Esophagus mucosa (tissue), 1 donor: Measurements from ENCODE around the gene MCC. TPM values are rescaled to one million over a fixed set of nuclear protein-coding genes. Genes with fewer than 3 reads are reported as not detected.
"Not testable (repeated sequence)": the region's sequence is repeated elsewhere in the genome, so short reads cannot be mapped to it uniquely, and the experiment has no call there.

Source experiments
- ATAC-seq: fragments of 200-7000 bp; cut with Tn5 transposase; one replicate; pipeline ENCODE4 v1.9.1; 2020
- total RNA-seq: library from RNA; stranded (reverse); gene quantifications from one replicate; pipeline ENCODE4 v1.2.4, GENCODE V29; 2023
- donor health status: DM: yes; HTN: yes; CAD: no.

Gene MCC
- total RNA-seq, 1 donor from 2014 or later = 37.6 TPM

DNA sequence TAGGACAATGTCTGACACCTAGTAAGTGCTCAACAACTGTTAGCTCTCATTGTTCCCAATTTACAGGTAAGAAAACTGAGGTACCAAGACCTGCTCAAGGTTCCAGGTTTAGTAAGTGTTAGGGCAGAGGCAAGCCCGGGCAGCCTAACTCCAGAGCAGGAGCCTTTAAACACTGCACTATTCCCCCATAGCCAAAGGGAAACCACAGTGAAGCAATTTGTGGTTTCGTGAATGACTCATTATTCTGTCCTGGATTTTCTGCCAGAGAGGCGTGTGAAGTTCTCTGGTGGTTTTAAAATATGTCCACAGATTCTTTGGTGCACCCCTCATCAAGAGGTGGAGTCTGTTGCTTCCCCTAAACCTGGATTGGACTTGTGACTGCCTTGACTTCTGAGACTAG lies 1.0 kb upstream of the MCC start:
- peak; percentile 95 for ATAC-seq

DNA sequence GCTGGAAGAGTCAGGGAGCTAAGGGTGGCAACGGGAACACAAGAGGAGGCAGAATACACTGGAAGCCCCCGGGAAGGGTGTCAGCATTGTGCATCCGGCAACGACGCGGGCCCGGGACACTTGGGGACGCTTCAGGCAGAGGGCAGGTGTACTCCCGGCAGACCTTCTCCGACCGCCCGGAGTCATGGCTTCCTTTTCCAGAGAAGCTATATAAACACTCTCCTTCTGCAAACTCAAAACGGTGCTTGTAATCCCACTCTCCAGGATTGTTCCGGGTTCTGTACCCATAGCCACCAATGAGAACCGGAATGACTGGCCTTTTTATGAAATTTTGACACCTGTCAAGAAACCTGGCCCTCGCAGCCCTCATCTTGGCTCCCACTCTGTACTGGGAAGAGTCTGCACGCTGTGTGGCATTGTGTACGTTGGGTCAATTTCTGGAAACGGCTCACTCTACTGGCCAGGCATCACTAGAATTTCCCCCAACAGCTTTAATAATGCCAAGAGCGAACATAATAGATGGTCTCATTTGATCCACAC lies 462 bp upstream of the MCC start:
- ATAC-seq = peak; percentile 30

DNA sequence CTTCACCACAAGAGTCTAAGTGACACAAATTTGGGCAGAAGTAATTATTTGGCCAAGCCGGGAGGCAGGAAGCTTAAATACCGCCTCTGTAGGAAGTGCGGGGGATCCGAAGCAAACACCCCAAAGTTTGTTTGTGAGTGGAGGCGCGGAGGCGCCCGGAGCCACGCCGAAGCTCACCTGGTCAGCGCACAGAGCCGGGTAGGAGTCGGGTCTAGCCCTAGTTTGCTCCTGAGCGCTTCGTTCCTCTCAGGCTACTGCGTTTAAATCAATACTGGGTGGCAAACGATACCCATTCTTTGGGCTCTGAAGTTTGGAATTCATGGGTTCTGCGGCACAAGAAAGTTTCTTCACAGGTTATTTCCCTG lies 855 bp downstream of the MCC start:
- ATAC-seq = no peak

DNA sequence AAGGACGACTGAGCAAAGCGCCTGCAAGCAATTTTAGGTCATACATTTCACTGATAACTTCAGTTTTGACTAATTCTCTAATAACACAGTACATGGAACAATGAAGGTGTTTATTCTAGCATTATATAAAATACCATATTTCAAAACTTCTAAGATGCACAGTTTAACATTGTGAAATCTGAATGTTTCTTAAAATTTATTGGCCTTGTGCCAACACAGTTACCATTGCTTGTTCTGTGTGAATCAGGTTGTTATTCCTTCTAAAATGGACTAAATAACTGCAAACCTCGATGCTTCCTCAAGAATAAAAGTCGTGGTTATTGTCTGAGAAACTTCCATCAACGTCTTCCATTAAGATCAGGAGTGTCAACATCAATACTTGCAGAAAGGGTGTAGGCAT lies 8.0 kb downstream of the MCC start:
- ATAC-seq = no peak

DNA sequence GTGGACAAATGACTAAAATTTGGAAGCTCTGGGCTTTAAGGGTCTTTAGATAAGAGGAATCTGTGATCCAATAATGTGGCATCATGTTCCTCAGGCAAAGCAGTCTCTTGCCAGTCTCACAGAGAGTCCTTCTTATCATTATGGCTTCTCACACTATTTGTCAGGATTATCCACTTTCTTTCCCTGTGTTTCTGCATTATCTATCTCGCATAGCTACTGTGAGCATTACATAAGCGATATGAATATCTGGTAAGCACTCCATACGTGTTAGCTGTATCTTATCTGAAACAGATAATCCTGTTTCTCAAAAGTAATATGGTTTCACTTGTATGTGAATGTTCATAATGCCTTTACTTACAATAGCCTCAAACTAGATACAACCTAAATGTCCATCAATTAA lies 9.6 kb downstream of the MCC start:
- no peak for ATAC-seq

DNA sequence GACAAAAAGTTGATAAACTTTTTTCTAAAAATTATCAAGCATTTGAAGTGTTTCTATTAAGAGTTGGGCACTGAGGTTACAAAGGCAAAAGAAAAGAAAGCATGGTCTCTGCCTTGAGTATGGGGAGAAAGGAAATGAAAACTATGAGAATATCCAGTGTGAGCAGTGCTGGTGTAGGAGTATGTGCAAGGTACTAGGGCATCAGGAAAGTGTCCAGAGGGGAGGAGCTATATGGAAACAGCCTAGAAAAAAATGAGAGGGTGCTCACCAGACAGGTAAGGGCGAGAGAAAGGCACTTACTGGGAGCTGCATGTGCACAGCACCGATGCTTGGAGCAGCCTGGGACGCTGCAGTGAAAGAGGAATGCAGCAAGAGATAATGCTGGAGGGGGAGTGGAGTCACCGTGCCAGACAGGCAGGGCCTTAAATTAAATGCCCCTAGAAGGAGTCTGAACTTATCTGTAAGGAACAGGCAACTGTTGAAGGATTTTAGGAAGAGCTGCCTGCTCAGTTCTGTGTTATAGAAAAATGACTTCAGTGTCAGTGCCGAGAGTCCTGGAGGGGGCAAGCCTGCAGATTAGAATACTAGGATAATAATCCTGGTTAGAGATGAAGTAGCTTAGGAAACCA lies 14.0 kb downstream of the MCC start:
- no peak for ATAC-seq

DNA sequence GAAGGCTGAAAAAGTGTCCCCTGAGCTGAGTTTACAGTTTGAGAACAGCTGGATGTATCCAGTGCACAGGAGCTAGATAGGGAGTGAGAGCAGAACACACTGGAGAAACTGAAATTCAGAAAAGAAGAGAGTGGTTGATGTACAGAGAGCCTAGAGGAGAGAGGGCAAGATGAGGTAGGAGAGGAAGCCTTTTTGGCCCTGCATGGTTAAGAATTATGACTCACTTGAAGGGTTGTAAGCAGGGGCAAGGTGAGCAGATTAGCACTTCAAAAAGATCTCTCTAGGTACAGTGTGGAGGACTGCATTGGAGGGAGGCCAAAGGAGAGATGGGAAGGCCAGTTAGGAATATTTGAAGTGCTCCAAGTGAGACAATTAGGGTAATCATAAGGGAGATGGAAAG lies 25.2 kb downstream of the MCC start:
- ATAC-seq = no peak

DNA sequence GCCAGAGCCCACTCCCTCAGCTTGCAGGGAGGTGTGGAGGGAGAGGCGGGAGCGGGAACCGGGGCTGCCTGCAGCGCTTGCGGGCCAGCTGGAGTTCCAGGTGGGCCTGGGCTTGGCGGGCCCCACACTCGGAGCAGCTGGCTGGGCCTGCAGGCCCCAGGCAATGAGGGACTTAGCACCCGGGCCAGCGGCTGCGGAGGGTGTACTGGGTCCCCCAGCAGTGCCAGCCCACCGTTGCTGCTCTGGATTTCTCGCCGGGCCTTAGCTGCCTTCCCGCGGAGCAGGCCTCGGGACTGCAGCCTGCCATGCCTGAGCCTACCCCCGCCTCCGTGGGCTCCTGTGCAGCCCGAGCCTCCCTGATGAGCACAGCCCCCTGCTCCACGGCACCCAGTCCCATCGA lies 31.1 kb downstream of the MCC start:
- ATAC-seq = not testable (repeated sequence)

DNA sequence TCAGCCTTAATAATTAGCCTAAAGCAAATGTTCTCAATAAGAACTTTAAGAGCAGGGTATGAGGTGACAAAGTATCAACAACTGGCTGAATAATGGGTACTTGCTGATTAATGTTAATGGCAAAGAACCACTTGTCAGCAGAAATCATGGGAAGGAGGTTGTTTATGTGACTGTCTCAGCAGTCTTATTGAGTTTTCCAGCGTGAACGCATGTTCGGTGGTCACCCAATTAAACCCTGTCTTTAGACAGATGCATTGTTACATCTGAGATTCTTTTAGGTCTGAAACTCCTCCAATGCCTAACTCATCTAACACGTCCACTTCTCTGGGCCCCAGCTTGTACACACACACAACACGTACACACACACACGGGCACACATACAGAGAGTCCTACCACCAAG lies 35.3 kb downstream of the MCC start:
- ATAC-seq = no peak

DNA sequence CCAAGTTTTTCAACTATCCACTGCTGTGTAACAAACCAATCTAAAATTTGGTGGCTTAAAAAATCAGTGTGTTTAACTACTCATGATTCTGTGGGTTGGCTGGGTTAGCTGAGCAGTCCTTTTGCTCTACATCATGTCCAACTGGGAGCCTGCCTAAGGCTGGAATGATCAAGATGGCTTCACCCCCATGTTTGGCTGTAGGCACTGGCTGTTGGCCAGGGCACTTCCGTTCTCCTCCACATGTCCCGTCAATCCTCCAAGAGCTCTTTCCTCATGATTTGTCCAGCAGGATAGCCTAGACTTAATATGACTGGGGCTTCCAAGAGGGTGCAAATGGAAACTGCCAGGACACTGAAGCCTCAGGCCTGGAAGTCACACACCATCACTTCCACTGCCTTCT lies 36.5 kb downstream of the MCC start:
- no peak for ATAC-seq

DNA sequence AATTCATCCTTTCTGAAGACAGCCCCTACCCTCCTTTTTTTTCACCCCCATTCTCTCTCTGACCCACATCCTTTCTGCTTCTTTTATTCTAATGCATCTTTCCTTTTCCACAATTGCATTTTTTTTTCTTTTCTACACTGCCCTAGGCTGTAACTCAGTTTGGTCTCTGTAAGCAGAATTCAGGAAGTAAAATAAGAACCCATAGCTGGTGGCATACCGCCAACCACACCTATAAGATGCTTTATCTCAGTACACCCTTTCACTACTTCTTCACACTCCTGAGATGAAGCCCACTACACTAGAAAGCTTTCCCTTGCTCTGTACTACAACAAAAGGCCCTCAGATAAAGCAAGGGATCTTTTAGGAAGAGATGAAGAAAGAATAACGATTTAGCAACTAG lies 37.3 kb downstream of the MCC start:
- peak; percentile 8 for ATAC-seq

DNA sequence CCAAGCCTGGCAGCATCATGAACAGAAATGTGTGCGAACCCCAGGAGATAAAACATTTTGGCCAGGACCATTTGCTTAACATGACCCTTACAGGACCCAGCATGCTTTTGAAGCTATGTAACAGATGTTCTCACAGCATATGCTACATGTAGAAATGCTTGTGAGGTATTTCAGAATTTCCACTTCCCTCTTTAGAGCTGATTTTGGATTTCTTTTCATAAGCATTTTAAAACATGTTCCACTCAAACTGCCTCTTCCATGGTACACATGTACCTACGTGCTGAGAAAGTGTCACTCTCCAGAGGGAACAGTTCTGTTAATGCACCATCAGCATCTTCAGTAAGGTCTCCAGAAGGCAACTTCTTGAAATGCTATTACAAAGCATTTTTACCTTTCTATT lies 37.8 kb downstream of the MCC start:
- no peak for ATAC-seq

DNA sequence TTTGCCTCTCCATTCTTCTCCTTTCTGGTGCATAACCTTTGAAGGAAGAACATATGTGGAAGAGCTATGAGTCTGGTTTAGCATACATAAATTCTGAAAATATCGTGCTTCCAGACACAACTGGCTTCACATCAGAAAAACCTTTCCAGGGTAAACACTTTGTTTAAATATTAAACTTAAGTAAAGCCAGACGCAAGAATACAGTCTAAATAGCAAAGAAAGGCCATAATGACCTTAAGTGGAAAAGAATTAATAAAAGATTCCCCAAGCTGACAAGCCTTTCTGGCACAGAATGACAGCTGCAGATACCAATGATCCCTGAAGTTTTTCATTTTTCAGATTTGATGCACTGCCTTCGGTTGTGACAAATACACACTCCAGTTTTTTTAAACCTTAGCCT lies 40.0 kb downstream of the MCC start:
- no peak for ATAC-seq

DNA sequence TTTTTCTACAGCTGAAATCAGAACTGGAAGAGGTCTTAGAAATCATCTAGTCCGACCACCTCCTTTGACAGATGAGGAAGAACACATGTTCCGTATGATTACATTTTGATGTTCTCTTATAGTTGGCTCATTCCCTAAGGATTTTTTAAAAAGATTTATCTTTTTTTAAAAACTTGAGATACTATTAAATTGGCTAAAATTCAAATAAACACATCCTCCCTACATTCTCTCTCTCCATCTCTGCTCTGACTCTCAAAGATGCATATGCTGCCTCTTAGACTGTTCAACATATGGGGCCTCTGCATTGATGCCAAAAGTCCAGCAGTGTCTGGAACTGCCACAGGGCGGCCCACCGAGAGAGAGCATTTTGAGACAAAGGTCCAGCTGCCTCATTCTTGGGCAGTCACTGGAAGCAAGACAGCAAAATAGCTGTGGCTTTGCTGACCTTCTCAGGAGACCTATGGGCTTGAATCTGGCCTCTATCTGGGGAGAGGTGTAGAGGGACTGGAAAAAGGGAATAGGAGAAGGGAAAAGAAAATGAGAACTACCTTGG lies 40.7 kb downstream of the MCC start:
- no peak for ATAC-seq

DNA sequence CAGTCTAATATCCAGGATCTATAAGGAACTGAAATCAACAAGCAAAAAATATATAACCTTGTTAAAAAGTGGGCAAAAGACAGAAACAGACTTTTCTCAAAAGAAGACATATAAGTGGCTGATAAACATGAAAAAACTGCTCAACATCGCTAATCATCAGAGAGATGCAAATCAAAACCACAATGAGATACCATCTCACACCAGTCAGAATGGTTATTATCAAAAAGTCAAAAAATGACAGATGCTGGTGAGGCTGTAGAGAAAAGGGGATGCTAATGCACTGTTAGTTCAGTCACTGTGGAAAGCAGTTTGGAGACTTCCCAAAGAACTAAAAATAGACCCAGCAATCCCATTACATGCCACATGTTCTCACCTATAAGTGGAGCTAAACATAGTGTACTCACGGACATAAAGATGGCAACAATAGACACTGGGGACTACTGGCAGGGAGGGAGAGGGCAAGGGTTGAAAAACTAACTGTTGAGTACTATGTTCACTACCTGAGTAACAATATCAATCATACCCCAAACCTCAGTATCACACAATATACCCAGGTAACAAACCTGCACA lies 41.8 kb downstream of the MCC start:
- no peak for ATAC-seq

DNA sequence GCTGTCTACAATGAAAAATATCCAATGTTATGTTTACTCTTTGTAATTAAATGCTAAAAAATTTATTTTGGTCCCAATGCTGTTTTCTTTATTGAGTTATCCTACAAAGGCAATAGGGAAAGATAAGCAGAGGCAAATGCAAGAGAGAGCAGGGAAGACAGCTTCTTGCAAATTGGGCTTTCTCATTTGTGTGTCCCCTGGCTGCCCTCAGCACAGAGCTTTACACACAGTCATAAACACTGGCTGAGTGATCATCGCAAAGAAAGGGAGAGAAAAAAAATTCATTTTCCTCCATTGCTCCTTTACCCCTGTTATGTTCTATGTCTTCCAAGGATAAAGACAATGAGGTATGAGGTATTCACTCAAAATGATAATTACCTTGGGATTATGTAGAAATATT lies 51.1 kb downstream of the MCC start:
- no peak for ATAC-seq

DNA sequence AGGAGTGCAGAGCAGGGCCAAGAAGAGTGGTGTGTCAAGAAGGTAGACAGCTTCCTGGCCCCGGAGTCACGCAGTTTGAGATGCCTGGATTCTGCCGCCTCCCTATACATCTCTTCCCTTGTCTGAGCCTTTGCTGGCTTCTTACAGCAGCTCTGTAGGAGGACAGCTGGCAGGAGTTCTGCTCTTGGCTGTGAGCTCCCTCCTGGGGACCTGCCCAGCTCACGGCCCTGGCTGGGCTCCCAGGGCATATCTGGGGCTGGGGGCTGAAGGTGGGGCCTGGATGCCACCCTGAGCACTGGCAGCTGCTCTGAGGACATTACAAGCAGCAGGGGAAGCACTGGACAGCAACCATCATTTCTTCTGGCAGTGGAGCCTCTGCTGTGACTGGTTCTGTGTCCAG lies 52.7 kb downstream of the MCC start:
- peak; percentile 13 for ATAC-seq

DNA sequence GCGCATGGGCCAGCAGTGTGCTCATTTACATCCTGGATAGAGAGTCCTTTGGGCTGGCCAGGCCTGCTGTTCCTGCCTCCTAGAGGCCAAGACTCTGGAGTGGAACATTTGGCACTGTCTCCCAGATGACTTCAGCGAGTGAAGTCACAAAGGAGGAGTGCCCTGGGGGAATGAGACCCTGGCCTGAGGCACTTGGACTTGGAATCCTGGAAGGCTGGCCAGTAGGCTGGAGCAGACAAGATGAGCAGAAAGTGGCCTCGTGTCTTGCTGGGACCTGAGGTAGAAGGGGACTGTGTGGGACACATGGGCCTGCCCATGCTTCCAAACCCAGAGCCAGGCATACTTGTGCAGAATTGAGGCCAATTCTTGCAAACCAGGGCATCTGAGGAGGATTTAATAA lies 53.4 kb downstream of the MCC start, which contains the start of gene TSSK1B:
TSS of gene TSSK1B (minus strand) at position 101 of the 400 bp plus-strand sequence. CDS start 150 bp downstream, outside the sequence.
- no peak for ATAC-seq

DNA sequence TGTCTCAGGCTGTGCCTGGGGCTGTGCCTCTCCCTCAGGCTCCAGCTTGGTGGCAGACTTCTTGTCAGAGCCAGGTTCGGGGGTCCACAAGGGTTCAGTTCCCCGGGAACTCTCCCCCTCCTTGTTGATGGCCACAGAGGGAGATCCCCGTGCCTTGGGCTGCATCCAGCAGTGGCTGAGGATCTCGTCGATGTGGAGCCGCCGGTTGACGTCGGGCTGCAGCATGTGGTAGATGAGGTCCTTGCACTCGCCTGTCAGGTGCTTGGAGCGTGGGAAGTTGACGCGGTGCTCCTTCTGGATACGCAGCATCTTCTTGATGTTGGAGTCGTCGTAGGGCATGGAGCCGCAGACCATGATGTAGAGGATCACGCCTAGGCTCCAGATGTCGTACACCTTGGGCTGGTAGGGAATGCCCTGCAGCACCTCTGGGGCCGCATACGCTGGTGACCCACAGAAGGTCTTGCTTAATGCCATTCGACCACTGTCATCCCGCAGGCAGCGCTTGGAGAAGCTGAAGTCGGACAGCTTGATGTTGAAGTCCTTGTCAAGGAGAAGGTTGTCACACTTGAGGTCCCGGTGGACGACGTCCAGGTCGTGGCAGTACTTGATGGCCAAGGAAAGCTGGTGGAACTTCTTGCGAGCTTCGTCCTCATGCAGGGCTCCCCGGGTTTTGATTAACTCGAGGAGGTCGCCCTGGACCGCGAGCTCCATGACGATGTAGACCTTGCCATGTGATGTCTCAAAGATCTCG lies 54.2 kb downstream of the MCC start:
- no peak for ATAC-seq

DNA sequence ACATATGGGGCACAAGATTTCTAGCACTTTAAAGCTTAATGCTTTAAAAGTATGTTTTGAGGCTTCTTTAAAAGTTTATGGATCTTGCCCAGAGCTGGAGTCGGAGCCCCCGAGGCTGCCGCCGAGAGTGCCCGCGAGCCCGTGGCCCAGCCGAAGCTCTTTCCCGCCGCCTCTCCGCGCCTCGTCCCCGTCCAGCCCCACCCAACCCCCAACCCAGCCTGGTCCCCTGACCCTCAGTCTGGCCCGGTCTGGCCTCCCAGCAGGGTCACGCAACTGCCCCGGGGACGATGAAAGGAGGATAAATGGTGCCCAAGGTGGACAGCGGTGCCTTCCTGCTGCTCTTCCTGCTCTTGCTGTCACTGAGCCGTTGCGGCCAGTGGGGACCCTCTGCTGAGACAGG lies 55.2 kb downstream of the MCC start:
- no peak for ATAC-seq

DNA sequence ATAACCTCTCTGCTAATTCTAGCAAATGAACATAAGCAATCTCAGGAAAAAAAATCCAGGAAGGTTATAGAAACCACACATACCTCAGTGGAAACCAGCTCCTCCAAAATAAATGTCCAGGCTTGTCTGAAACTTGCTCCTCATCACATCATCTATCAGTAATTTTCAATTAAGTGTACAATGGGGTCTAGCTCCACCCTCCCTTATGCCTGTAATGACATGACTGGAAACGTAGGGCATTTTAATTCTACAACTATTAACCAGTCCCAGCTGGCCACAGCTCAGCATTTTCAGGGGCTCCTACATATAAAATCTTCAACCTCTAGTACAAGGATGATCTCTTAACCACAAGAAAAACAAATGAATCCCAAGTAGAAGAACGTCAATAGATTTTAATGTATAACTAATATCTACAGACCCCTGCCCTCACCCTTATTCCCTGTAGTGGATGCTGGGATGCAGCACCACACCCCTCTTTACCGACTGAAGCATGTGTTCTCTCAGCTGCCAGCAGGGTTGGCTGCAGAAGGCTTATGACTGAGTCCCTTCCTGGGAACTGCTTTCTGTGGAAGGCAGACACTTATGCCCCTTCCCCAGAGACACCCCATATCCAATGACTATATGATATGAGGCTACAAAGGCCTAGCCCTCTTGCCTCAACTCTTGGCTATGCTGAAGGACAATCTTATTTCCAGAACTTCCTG lies 60.2 kb downstream of the MCC start:
- peak; percentile 82 for ATAC-seq

DNA sequence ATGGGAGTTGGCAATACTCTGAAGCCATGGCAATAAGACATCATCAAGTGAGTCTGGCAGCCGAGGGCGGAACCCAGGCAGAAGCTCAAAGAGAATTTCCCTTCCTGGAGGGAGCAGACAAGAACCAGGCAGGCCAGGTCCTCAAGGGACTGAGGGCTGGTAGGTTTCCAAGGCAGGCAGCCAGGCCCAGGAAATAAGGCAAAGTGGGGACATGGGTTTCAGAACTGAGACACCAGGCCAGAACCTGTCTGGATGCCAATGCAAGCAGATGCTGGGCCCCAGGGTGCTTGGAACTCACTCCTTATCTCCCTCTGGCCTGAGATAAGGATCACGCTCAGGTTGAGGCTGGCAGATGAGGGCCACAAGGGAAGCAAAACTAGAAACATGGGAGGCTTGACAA lies 62.3 kb downstream of the MCC start:
- ATAC-seq = no peak

DNA sequence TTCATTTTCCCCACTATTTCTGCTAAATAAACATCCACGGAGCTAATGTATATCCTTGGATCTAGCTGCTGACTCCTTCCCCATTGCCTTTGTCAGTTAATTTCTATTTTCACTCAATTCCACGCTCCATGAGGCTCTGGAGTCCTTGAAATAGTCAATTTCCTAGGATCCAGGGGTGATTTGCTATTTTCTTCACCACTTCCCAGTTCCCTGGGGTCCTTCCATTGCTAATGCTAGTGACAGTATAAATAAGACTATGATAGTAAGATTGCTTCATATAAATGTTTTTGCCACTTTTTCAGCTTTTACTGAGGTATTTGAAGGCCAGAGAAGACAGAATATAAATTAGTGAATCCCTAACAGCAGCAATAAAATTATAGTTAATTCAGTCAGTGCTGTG lies 66.6 kb downstream of the MCC start:
- no peak for ATAC-seq
